ENCODE data around the gene TMEM132A. TPM values are rescaled to one million over a fixed set of nuclear protein-coding genes. Genes with fewer than 3 reads are reported as not detected.
A peak's percentile ranks its signal among the peaks of the same experiment; 100 is the strongest.

TMEM132A gene
- total and polyA plus RNA-seq, 9 of the 15 experiments (the other 6 are each of a cell fraction or from before 2014, with no cell fraction given): 0.04 to 1.1 (median 0.18) TPM; not detected in 4

GRCh38 chr11:60899046-60899936 is 25.0 kb upstream of the TMEM132A start (continued):
- TF ChIP-seq FOXJ2 (tag; IDR thresholded peaks at IDR 0.05): no peak
- TF ChIP-seq JUND (IDR thresholded peaks at IDR 0.05; ENCODE audit: borderline replicate concordance, low read depth, low read length): peak; percentile 15; the same call in 1 of the 2 replicates
- no peak for TF ChIP-seq JUND (tag; IDR thresholded peaks at IDR 0.05; ENCODE audit: borderline replicate concordance, low read depth, low read length)
- no peak for TF ChIP-seq PATZ1 (CRISPR knock-in tag; IDR thresholded peaks at IDR 0.05; ENCODE audit: borderline replicate concordance)
- no peak for TF ChIP-seq PHB (CRISPR knock-in tag; IDR thresholded peaks at IDR 0.05)
- no peak for TF ChIP-seq NKRF (IDR thresholded peaks at IDR 0.05; ENCODE audit: borderline replicate concordance)
- TF ChIP-seq C11orf30 (IDR thresholded peaks at IDR 0.05; ENCODE audit: low read depth): peak; percentile 87
- peak; percentile 82 to 94 (median 94) for TF ChIP-seq CTCF (IDR thresholded peaks at IDR 0.05 in 2 of 3, conservative IDR thresholded peaks at IDR 0.05 in 1 of 3; ENCODE audit: insufficient read depth in 2 of 3, low read depth in 1 of 3, low read length in 3 of 3)
- TF ChIP-seq CBX1 (IDR thresholded peaks at IDR 0.05; ENCODE audit: low read depth): no peak
- TF ChIP-seq NFE2 (IDR thresholded peaks at IDR 0.05; ENCODE audit: low read depth): peak; percentile 97
- no peak for TF ChIP-seq ATF4 (CRISPR knock-in tag; IDR thresholded peaks at IDR 0.05)
- TF ChIP-seq CREM (IDR thresholded peaks at IDR 0.05; ENCODE audit: low read depth): 0 out of 2 replicates have a peak, but pooled peaks have one; percentile 26
- no peak for TF ChIP-seq HOXB6 (CRISPR knock-in tag; IDR thresholded peaks at IDR 0.05; ENCODE audit: borderline replicate concordance)
- TF ChIP-seq SIX5 (IDR thresholded peaks at IDR 0.05; ENCODE audit: borderline replicate concordance in 1 of 2, insufficient read depth in 1 of 2, low read depth in 1 of 2, low read length in 2 of 2): no peak
- no peak for TF ChIP-seq MBD1 (CRISPR knock-in tag; IDR thresholded peaks at IDR 0.05)
- TF ChIP-seq MAFF (IDR thresholded peaks at IDR 0.05; ENCODE audit: low read length): peak; percentile 69
- TF ChIP-seq ZNF76 (CRISPR knock-in tag; IDR thresholded peaks at IDR 0.05; ENCODE audit: borderline replicate concordance): no peak
- no peak for TF ChIP-seq FOXK2 (conservative IDR thresholded peaks at IDR 0.05 in 1 of 2, IDR thresholded peaks at IDR 0.05 in 1 of 2; ENCODE audit: low read depth in 2 of 2)
